HG03520 (cell line): ENCODE data around the gene VPS16.

Experiments
- ATAC-seq: cut with Tn5 transposase; IDR thresholded peaks from one replicate; pipeline ENCODE4 v1.9.1; 2021; ENCODE audit warnings: mild to moderate bottlenecking, moderate library complexity; ENCODE audit not compliant: unreplicated experiment

The VPS16 gene

GRCh38 chr20:2867081-2867864 is 26.7 kb downstream of the VPS16 start:
- no peak for ATAC-seq

GRCh38 chr20:2869381-2869780 is 28.8 kb downstream of the VPS16 start:
- ATAC-seq: no peak

- no peak for ATAC-seq
These were observed 30.5 kb downstream of the VPS16 start for GRCh38 chr20:2871111-2871465.

DNA sequence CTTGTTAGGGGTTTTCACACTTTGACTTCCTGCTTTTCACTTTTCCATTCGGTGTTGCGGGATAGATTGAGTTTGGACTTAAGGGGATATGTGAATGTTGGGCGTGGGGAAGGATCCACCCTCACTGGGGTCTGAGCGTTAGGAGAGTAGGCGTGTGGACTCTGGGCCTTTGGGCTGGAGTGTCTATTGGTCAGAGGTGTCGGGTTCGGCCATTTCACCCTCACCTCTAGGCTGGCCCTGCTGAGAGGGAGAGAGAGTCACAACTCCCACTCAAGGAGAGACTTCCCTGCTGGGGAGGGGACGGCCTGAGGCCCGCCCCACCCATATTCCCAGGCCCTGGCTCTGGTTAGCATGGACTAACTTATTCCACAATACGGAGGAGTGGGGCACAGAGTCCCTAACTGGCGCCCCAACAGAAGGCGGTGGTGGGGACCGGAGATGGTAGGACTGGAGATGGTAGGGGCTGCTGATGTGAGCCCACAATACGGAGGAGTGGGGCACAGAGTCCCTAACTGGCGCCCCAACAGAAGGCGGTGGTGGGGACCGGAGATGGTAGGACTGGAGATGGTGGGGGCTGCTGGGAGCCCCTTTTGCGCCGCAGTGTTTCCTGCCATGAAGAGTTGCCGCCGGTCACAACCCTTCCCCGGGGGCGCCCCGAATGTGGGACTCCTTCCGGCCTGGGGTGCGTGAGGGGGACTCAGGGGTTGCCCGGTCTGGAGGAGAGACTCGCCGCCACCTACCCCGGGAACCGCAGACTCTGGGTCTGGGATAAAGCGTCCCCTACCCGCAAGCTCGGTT is 31.3 kb downstream of the VPS16 start:
- ATAC-seq: no peak

GRCh38 chr20:2872459-2873009 is 32.0 kb downstream of the VPS16 start:
- no peak for ATAC-seq

GRCh38 chr20:2873010-2873746 is 32.6 kb downstream of the VPS16 start, which contains the start of gene PTPRA:
TSS of gene PTPRA (plus strand) at chr20:2873481. CDS start at chr20:2964278, 90,797 bp downstream.
- ATAC-seq: peak; percentile 86

GRCh38 chr20:2873747-2874041 is 33.1 kb downstream of the VPS16 start:
- ATAC-seq: no peak

DNA sequence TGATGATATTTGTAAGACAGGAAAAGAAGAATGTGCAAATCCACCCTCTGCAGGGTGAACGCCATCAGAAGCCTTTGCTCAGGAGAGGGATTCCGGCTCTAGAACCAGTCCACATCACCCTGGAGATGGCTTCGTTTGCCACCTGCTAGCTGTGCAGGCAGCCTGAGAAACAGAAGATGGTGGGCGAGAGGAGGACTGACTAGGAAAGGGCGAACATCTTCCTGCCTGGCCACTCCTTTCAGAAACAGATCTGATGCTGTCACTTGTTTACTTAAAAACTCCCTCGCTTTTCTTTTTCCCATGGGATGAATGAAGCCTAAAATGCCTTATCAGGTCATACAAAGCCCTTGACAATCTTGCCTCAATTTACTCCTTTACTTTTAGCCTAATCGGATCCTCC is 33.9 kb downstream of the VPS16 start:
- ATAC-seq: no peak

GRCh38 chr20:2875690-2876203 is 35.2 kb downstream of the VPS16 start:
- no peak for ATAC-seq

GRCh38 chr20:2878515-2878914 is 38.0 kb downstream of the VPS16 start:
- no peak for ATAC-seq

DNA sequence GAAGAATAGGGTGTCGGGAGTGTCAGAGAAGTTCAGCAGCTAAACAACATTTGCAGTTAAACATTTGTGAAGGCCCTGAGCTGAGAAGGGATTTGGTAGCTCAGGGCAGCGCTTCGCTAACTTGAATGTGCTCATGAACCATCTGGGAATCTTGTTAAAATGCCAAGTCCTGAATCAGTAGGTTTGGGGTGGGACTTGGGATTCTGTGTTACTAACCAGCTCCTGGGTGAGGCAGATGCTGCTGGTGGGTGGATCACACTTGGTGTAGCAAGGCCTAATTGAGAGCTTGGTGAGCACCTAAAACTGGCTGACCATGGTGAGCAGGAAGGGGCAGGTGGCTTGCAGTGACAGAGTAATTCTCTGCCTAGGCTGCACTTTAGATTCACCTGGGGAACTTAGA is 38.6 kb downstream of the VPS16 start:
- ATAC-seq: no peak

- no peak for ATAC-seq
These were observed 40.1 kb downstream of the VPS16 start for GRCh38 chr20:2880650-2881049.

GRCh38 chr20:2883726-2884637 is 43.4 kb downstream of the VPS16 start:
- no peak for ATAC-seq

DNA sequence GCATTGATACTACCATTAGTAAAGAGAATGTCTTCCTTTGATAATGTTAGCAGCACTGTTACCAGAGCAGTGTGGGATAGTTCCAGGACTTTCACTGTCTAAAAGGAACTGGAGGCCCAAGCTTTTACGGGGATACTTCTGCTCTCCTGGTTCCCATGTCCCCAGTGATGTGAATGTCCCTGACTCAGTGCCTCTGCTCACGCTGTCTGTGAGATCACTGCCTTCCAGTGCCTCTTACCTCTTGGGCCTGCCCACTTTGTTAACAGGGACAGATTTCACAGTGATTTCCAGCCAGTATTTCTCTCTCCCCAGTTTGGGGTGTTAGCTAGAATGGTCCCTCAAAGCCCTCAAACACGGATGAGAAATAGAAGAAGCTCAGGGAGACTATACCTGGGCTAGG is 47.2 kb downstream of the VPS16 start:
- no peak for ATAC-seq

DNA sequence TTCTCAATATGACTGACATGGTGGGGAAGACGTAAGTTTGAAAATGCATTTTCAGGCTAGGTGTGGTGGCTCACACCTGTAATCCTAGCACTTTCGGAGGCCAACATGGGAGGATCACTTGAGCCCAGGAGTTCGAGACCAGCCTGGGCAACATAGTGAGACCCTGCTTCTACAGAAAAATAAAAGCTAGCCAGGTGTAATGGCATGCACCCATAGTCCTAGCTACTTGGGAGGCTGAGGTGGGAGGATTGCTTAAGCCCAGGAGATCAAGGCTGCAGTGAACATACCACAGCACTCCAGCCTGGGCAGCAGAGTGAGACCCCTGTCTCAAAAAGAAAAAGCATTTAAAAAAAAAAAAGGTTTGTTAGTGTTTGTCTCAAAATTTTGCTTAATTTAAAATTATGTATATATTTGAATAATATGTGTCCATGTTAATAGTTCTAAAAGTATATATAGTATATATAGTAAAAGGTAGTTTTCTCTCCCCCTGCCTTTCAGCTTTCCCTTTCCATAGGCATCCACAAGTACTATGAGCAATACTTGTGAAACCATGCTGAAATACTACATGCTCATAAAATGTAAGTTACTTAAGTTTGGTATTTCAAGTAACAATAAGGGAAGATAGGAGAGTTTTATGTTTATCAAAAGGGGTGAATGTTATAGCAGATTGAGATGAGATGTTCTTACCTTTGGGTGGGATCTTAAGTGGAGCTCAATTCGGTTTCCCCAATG is 47.8 kb downstream of the VPS16 start:
- ATAC-seq: no peak

GRCh38 chr20:2889209-2889608 is 48.7 kb downstream of the VPS16 start:
- ATAC-seq: no peak

DNA sequence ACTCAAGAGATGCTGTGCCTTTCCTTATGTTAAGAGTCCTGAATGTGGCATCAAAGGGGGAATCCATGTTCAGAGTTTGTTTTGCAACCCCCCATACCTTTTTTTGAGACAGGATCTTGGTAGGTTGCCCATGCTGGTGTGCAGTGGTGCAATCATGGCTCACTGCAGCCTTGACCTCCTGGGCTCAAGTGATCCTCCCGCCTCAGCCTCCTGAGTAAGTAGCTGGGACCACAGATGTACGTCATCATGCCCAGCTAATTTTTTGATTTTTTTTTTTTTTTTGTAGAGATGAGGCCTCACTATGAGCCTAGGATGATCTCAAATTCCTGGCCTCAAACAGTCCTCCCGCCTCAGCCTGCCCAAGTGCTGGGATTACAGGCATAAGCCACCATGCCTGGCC is 49.3 kb downstream of the VPS16 start:
- ATAC-seq: no peak

- no peak for ATAC-seq
These were observed 50.2 kb downstream of the VPS16 start for GRCh38 chr20:2890742-2891141.

- no peak for ATAC-seq
These were observed 50.8 kb downstream of the VPS16 start for GRCh38 chr20:2891343-2891742.

GRCh38 chr20:2892376-2892775 is 51.8 kb downstream of the VPS16 start:
- ATAC-seq: no peak
